ENCODE results near the gene PPP3CA.

The PPP3CA gene

GRCh38 chr4:101042847-101043246 lies 304.5 kb downstream of the PPP3CA start:
- no peak overlapping the region for H3K27ac ChIP-seq (ENCODE audit: low read depth, low read length)
- H3K9me3 ChIP-seq (ENCODE audit: insufficient read depth, low read depth, low read length): no peaks in the 10 kb centered on the region
- H3K4me3 ChIP-seq (ENCODE audit: low read depth, low read length): no peak overlapping the region
- peaks cover 3% of the 10 kb centered on the region for H3K79me1 ChIP-seq (ENCODE audit: low read length)
- no peak overlapping the region for H3K18ac ChIP-seq (ENCODE audit: low read length)
- WGBS (ENCODE audit: extremely low coverage, insufficient coverage, insufficient read length): no CpG with 5 or more reads among the region's 1 CpG
- peaks cover 2% of the 10 kb centered on the region for H3K79me2 ChIP-seq (ENCODE audit: control insufficient read depth, insufficient read depth, low read length, poor library complexity)
- no peak overlapping the region for H4K8ac ChIP-seq (ENCODE audit: low read depth, low read length)
- H3K4me2 ChIP-seq (ENCODE audit: low read length): no peak overlapping the region
- H3K9ac ChIP-seq (ENCODE audit: low read length): no peak overlapping the region
- no peak overlapping the region for H3K4ac ChIP-seq (ENCODE audit: low read depth, low read length)
- no peak overlapping the region for H2AFZ ChIP-seq (ENCODE audit: insufficient read depth, low read length, poor library complexity)
- H2BK120ac ChIP-seq (ENCODE audit: insufficient read depth, low read length, poor library complexity): no peak overlapping the region
- H3K27me3 ChIP-seq (ENCODE audit: insufficient read depth, low read length): no peaks in the 10 kb centered on the region
- no peak overlapping the region for H2BK12ac ChIP-seq (ENCODE audit: low read length)
- H3K36me3 ChIP-seq (ENCODE audit: control insufficient read depth in 1 of 2, insufficient read depth in 2 of 2, low read length in 2 of 2): no peaks in the 10 kb centered on the region
- H4K91ac ChIP-seq (ENCODE audit: low read depth, low read length): no peak overlapping the region
- no peak for DNase-seq
- H3K14ac ChIP-seq (ENCODE audit: low read length): no peak overlapping the region
- H3K4me1 ChIP-seq (ENCODE audit: control insufficient read depth in 1 of 2, insufficient read depth in 2 of 2, low read length in 2 of 2): peaks cover 3% of the 10 kb centered on the region in 2 experiments
- H4K12ac ChIP-seq (ENCODE audit: low read depth, low read length): no peak overlapping the region
- H2AK5ac ChIP-seq (ENCODE audit: low read length): no peak overlapping the region
- no peak overlapping the region for H2BK5ac ChIP-seq (ENCODE audit: low read depth, low read length, poor library complexity)
- no peak overlapping the region for H3K23ac ChIP-seq (ENCODE audit: low read length)

- H2AFZ ChIP-seq (ENCODE audit: insufficient read depth, low read length, poor library complexity): no peak overlapping the region
- no peak overlapping the region for H3K9ac ChIP-seq (ENCODE audit: low read length)
- no peak overlapping the region for H3K4me3 ChIP-seq (ENCODE audit: low read depth, low read length)
- H2BK120ac ChIP-seq (ENCODE audit: insufficient read depth, low read length, poor library complexity): no peak overlapping the region
- no peak overlapping the region for H3K4me2 ChIP-seq (ENCODE audit: low read length)
- no peak overlapping the region for H4K8ac ChIP-seq (ENCODE audit: low read depth, low read length)
- no peak overlapping the region for H4K91ac ChIP-seq (ENCODE audit: low read depth, low read length)
- H3K4ac ChIP-seq (ENCODE audit: low read depth, low read length): no peak overlapping the region
- H2BK12ac ChIP-seq (ENCODE audit: low read length): no peak overlapping the region
- no peaks in the 10 kb centered on the region for H3K27me3 ChIP-seq (ENCODE audit: insufficient read depth, low read length)
- H3K9me3 ChIP-seq (ENCODE audit: insufficient read depth, low read depth, low read length): no peaks in the 10 kb centered on the region
- H3K79me1 ChIP-seq (ENCODE audit: low read length): peaks cover 11% of the 10 kb centered on the region
- no peaks in the 10 kb centered on the region for H3K36me3 ChIP-seq (ENCODE audit: control insufficient read depth in 1 of 2, insufficient read depth in 2 of 2, low read length in 2 of 2)
- no peak overlapping the region for H3K23ac ChIP-seq (ENCODE audit: low read length)
- no CpG with 5 or more reads among the region's 2 CpGs for WGBS (ENCODE audit: extremely low coverage, insufficient coverage, insufficient read length)
- no peak overlapping the region for H3K18ac ChIP-seq (ENCODE audit: low read length)
- H3K14ac ChIP-seq (ENCODE audit: low read length): no peak overlapping the region
- peaks cover 6% of the 10 kb centered on the region for H3K79me2 ChIP-seq (ENCODE audit: control insufficient read depth, insufficient read depth, low read length, poor library complexity)
- no peak overlapping the region for H2BK5ac ChIP-seq (ENCODE audit: low read depth, low read length, poor library complexity)
- H4K12ac ChIP-seq (ENCODE audit: low read depth, low read length): no peak overlapping the region
- DNase-seq: no peak
- no peak overlapping the region for H3K27ac ChIP-seq (ENCODE audit: low read depth, low read length)
- H3K4me1 ChIP-seq (ENCODE audit: control insufficient read depth in 1 of 2, insufficient read depth in 2 of 2, low read length in 2 of 2): peaks cover 9 to 10% of the 10 kb centered on the region in 2 experiments
- H2AK5ac ChIP-seq (ENCODE audit: low read length): no peak overlapping the region
Measured at GRCh38 chr4:101040776-101041175, 306.6 kb downstream of the PPP3CA start.

GRCh38 chr4:101039367-101039766 lies 308.0 kb downstream of the PPP3CA start:
- Histone ChIP-seq H2BK5ac (ENCODE audit: low read depth, low read length, poor library complexity) (no peak overlapping the region), H3K14ac (ENCODE audit: low read length) (no peak overlapping the region), H3K4me1 (ENCODE audit: control insufficient read depth in 1 of 2, insufficient read depth in 2 of 2, low read length in 2 of 2) (peaks cover 9 to 11% of the 10 kb centered on the region in 2 experiments), H2AFZ (ENCODE audit: insufficient read depth, low read length, poor library complexity) (no peak overlapping the region), H3K79me2 (ENCODE audit: control insufficient read depth, insufficient read depth, low read length, poor library complexity) (peaks cover 6% of the 10 kb centered on the region), H3K23ac (ENCODE audit: low read length) (no peak overlapping the region), H3K36me3 (ENCODE audit: control insufficient read depth in 1 of 2, insufficient read depth in 2 of 2, low read length in 2 of 2) (no peaks in the 10 kb centered on the region), H3K9ac (ENCODE audit: low read length) (no peak overlapping the region), H3K4me3 (ENCODE audit: low read depth, low read length) (no peak overlapping the region), H4K12ac (ENCODE audit: low read depth, low read length) (no peak overlapping the region), H3K18ac (ENCODE audit: low read length) (no peak overlapping the region), H3K4ac (ENCODE audit: low read depth, low read length) (no peak overlapping the region), H3K27me3 (ENCODE audit: insufficient read depth, low read length) (no peaks in the 10 kb centered on the region), H3K4me2 (ENCODE audit: low read length) (no peak overlapping the region), H3K9me3 (ENCODE audit: insufficient read depth, low read depth, low read length) (no peaks in the 10 kb centered on the region), H2BK120ac (ENCODE audit: insufficient read depth, low read length, poor library complexity) (no peak overlapping the region), H3K27ac (ENCODE audit: low read depth, low read length) (no peak overlapping the region), H2BK12ac (ENCODE audit: low read length) (no peak overlapping the region), H3K79me1 (ENCODE audit: low read length) (peaks cover 18% of the 10 kb centered on the region), H4K91ac (ENCODE audit: low read depth, low read length) (no peak overlapping the region), H2AK5ac (ENCODE audit: low read length) (no peak overlapping the region), H4K8ac (ENCODE audit: low read depth, low read length) (no peak overlapping the region)
- no peak for DNase-seq
- WGBS (ENCODE audit: extremely low coverage, insufficient coverage, insufficient read length): no CpG with 5 or more reads among the region's 5 CpGs

GRCh38 chr4:101037938-101038413 lies 309.4 kb downstream of the PPP3CA start:
- DNase-seq: peak in 1 of 2 donors; percentile 13
- peaks cover 9 to 11% of the 10 kb centered on the region in 2 experiments for H3K4me1 ChIP-seq (ENCODE audit: control insufficient read depth in 1 of 2, insufficient read depth in 2 of 2, low read length in 2 of 2)
- no peaks in the 10 kb centered on the region for H3K9me3 ChIP-seq (ENCODE audit: insufficient read depth, low read depth, low read length)
- no peaks in the 10 kb centered on the region for H3K27me3 ChIP-seq (ENCODE audit: insufficient read depth, low read length)
- peak overlapping the region; percentile 54 for H4K12ac ChIP-seq (ENCODE audit: low read depth, low read length)
- peak overlapping the region; percentile 83 for H2AK5ac ChIP-seq (ENCODE audit: low read length)
- H3K27ac ChIP-seq (ENCODE audit: low read depth, low read length): peak overlapping the region; percentile 70
- peak overlapping the region; percentile 92 for H3K23ac ChIP-seq (ENCODE audit: low read length)
- no peak overlapping the region for H3K9ac ChIP-seq (ENCODE audit: low read length)
- peak overlapping the region; percentile 89 for H3K14ac ChIP-seq (ENCODE audit: low read length)
- WGBS (ENCODE audit: extremely low coverage, insufficient coverage, insufficient read length): no CpG with 5 or more reads among the region's 1 CpG
- H4K8ac ChIP-seq (ENCODE audit: low read depth, low read length): peak overlapping the region; percentile 84
- no peaks in the 10 kb centered on the region for H3K36me3 ChIP-seq (ENCODE audit: control insufficient read depth in 1 of 2, insufficient read depth in 2 of 2, low read length in 2 of 2)
- H3K18ac ChIP-seq (ENCODE audit: low read length): peak overlapping the region; percentile 95
- peak overlapping the region; percentile 99 for H2BK12ac ChIP-seq (ENCODE audit: low read length)
- peak overlapping the region; percentile 62 for H3K4ac ChIP-seq (ENCODE audit: low read depth, low read length)
- H3K4me2 ChIP-seq (ENCODE audit: low read length): no peak overlapping the region
- peak overlapping the region; percentile 90 for H2BK120ac ChIP-seq (ENCODE audit: insufficient read depth, low read length, poor library complexity)
- no peak overlapping the region for H3K4me3 ChIP-seq (ENCODE audit: low read depth, low read length)
- H4K91ac ChIP-seq (ENCODE audit: low read depth, low read length): peak overlapping the region; percentile 92
- H2BK5ac ChIP-seq (ENCODE audit: low read depth, low read length, poor library complexity): peak overlapping the region; percentile 93
- peaks cover 18% of the 10 kb centered on the region for H3K79me1 ChIP-seq (ENCODE audit: low read length)
- peaks cover 6% of the 10 kb centered on the region for H3K79me2 ChIP-seq (ENCODE audit: control insufficient read depth, insufficient read depth, low read length, poor library complexity)
- H2AFZ ChIP-seq (ENCODE audit: insufficient read depth, low read length, poor library complexity): no peak overlapping the region
